Measurements from ENCODE around the gene GALNT13.

GRCh38 chr2:154032220-154032619 is 160.5 kb downstream of the GALNT13 start:
- TF ChIP-seq, protein P1, sequence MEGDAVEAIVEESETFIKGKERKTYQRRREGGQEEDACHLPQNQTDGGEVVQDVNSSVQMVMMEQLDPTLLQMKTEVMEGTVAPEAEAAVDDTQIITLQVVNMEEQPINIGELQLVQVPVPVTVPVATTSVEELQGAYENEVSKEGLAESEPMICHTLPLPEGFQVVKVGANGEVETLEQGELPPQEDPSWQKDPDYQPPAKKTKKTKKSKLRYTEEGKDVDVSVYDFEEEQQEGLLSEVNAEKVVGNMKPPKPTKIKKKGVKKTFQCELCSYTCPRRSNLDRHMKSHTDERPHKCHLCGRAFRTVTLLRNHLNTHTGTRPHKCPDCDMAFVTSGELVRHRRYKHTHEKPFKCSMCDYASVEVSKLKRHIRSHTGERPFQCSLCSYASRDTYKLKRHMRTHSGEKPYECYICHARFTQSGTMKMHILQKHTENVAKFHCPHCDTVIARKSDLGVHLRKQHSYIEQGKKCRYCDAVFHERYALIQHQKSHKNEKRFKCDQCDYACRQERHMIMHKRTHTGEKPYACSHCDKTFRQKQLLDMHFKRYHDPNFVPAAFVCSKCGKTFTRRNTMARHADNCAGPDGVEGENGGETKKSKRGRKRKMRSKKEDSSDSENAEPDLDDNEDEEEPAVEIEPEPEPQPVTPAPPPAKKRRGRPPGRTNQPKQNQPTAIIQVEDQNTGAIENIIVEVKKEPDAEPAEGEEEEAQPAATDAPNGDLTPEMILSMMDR (IDR thresholded peaks at IDR 0.05) = no peak
- TF ChIP-seq EZH2 (IDR thresholded peaks at IDR 0.05; ENCODE audit: borderline replicate concordance, insufficient read depth, low read depth, low read length, poor library complexity, severe bottlenecking) = no peak
